22Rv1 (cell line): Measurements from ENCODE around the gene RAB27B.

Experiments
- ZFX ChIP-seq: fragments of 450-650 bp; IDR thresholded peaks from 2 replicates; pipeline ENCODE4 v1.6.1; 2017; ENCODE audit warnings: antibody characterized with exemption, borderline replicate concordance
- TF ChIP-seq, protein P1 (sequence below): fragments of 450-650 bp; IDR thresholded peaks from 2 replicates; pipeline ENCODE4 v1.5.1; 2017; ENCODE audit warnings: mild to moderate bottlenecking

DNA sequence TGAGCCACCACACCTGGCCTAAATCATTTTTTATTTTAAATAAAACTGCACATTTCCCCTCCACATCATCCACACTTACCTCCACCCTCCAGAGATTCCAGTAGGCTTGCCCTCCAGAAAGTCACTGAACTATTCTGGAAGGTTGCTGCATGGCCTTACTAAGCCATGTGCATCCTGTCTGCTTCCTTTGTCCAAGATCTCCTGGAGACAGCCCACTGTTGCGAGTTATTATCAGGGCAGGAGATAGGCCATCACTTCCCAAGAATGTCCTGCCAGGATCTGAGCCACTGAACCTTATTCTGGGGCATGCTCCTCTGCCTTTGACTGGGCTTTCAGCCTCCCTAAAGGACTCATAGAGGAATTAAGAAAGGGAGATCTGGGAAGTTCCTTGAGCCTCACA lies 104.2 kb downstream of the RAB27B start:
- TF ChIP-seq, protein P1, sequence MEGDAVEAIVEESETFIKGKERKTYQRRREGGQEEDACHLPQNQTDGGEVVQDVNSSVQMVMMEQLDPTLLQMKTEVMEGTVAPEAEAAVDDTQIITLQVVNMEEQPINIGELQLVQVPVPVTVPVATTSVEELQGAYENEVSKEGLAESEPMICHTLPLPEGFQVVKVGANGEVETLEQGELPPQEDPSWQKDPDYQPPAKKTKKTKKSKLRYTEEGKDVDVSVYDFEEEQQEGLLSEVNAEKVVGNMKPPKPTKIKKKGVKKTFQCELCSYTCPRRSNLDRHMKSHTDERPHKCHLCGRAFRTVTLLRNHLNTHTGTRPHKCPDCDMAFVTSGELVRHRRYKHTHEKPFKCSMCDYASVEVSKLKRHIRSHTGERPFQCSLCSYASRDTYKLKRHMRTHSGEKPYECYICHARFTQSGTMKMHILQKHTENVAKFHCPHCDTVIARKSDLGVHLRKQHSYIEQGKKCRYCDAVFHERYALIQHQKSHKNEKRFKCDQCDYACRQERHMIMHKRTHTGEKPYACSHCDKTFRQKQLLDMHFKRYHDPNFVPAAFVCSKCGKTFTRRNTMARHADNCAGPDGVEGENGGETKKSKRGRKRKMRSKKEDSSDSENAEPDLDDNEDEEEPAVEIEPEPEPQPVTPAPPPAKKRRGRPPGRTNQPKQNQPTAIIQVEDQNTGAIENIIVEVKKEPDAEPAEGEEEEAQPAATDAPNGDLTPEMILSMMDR = no peak
- TF ChIP-seq ZFX = no peak
